H4 (cell line): Measurements from ENCODE around the gene SEMA5B. TPM values are rescaled to one million over a fixed set of nuclear protein-coding genes. Genes with fewer than 3 reads are reported as not detected.

ENCODE experiments used
- total RNA-seq: library from RNA; depleted of rRNA; stranded (reverse); fragments of >200 nt; shearing (Covaris generic); gene quantifications from 2 replicates; pipeline ENCODE4 v1.2.3, GENCODE V29; 2014; rRNA removed

The SEMA5B gene
- total RNA-seq, 1 experiment from 2014 or later, result not detected

Other genes with a start within 250 kb of the SEMA5B start
- 7.0 and 8.6 TPM in 2 replicates for gene HSPBAP1, start 233.9 kb downstream of the SEMA5B start, total RNA-seq
- gene SLC49A4, start 232.7 kb downstream of the SEMA5B start, total RNA-seq, result 25.1 and 30.6 TPM in 2 replicates
- 18.2 and 18.3 TPM in 2 replicates for gene PDIA5, start 39.3 kb upstream of the SEMA5B start, total RNA-seq
- 58.4 and 66.6 TPM in 2 replicates for gene SEC22A, start 174.2 kb upstream of the SEMA5B start, total RNA-seq